Adrenal gland (tissue), 12 donors: ENCODE results near the gene ADAMTSL1. TPM values are rescaled to one million over a fixed set of nuclear protein-coding genes. Genes with fewer than 3 reads are reported as not detected.

ENCODE experiments used
- DNase-seq, 7 donors: peaks; one replicate each; pipeline ENCODE4 v3.0.0-alpha.2; 2019 to 2020
- H3K27ac ChIP-seq, 5 donors: fragments of 200-600 bp; sonication (generic) in 4 of 5; 1 replicate in 3 of 5; 2 replicates in 2 of 5; pipeline versions ENCODE4 v1.5.1 to v1.8.0; 2016 to 2020; ENCODE audit warnings: mild to moderate bottlenecking in 1 of 5
- H3K27me3 ChIP-seq: fragments of 200-600 bp; 2 replicates; pipeline ENCODE4 v1.8.0; 2021
- H3K36me3 ChIP-seq, 2 donors: fragments of 200-600 bp; replicated peaks in 1 of 2; 1 replicate in 1 of 2; 2 replicates in 1 of 2; pipeline versions ENCODE4 v1.5.1 to v1.8.0; 2018 to 2022
- H3K4me1 ChIP-seq, 2 donors: fragments of 200-600 bp; replicated peaks in 1 of 2; 1 replicate in 1 of 2; 2 replicates in 1 of 2; pipeline versions ENCODE4 v1.5.1 to v1.8.0; 2018 to 2021
- H3K4me3 ChIP-seq, 4 donors: fragments of 200-600 bp; sonication (generic) in 3 of 4; one replicate each; pipeline ENCODE4 v1.5.1; 2016 to 2018
- H3K9me3 ChIP-seq, 3 donors: fragments of 200-600 bp; sonication (generic) in 1 of 3; replicated peaks in 1 of 3; 1 replicate in 2 of 3; 2 replicates in 1 of 3; pipeline versions ENCODE4 v1.5.1 to v1.8.0; 2016 to 2021
- CTCF ChIP-seq, 6 experiments: fragments of 450-650 bp in 4 of 6; fragments of 200-600 bp in 2 of 6; sonication (generic) in 1 of 6; IDR thresholded peaks; 1 replicate in 5 of 6; 2 replicates in 1 of 6; pipeline versions ENCODE4 v1.5.1 to v1.8.0; 2016 to 2021; ENCODE audit warnings: antibody characterized with exemption in 6 of 6, mild to moderate bottlenecking in 2 of 6, moderate library complexity in 1 of 6
- POLR2A ChIP-seq, 2 donors: fragments of 450-650 bp; IDR thresholded peaks; one replicate each; pipeline ENCODE4 v1.6.1; 2017; ENCODE audit warnings: antibody characterized with exemption in 2 of 2, mild to moderate bottlenecking in 2 of 2, moderate library complexity in 1 of 2
- WGBS, 4 donors: extraction: QIAGEN DNeasy Blood & Tissue Kit in 2 of 4; methylation state at CpG; one replicate each; pipeline versions ENCODE4 v1.1.5 to v1.1.7; 2013 to 2017; 5-methylcytosine and 5-hydroxymethylcytosine counted together
- intact Hi-C, 2 donors: fragments of 100-400 bp; cut with DNase I; formaldehyde crosslinking; loops; one replicate each; pipeline versions ENCODE4 v1.14.1 to v1.15.0; 2022 to 2023
- polyA plus RNA-seq, 3 donors: library from polyadenylated mRNA; stranded (reverse); fragments of 200-250 nt in 2 of 3; fragments of 350-450 nt in 1 of 3; fragmentation: Illumina TruSeq in 1 of 3; extraction: RNeasy Lipid Tissue Mini Kit (QIAGEN cat#74804) in 1 of 3; gene quantifications; one replicate each; pipeline ENCODE4 v1.2.3, GENCODE V29; 2013 to 2014
- total RNA-seq, 9 donors: library from RNA; depleted of rRNA in 4 of 9; stranded (reverse); fragments of >200 nt in 4 of 9; fragments of 120-200 nt in 1 of 9; fragmentation: NEBNext Ultra II Directional in 1 of 9; extraction: Animal tissue kit (Norgen Biotek cat#: 25700) in 1 of 9; gene quantifications; one replicate each; pipeline versions ENCODE4 v1.1.0 to v1.2.4, GENCODE V29; 2013 to 2023
- donor health status: healthy with polysubstance abuse.
- donor health status: Bipolar disorder and iron deficiency.
- donor health status: DM: yes; HTN: yes; CAD: no.
- donor health status: DM: no; HTN: no; CAD: no.
- donor health status: DM: no; HTN: no; CAD: no.
- donor health status: DM: yes; HTN: yes; CAD: no.

Gene ADAMTSL1
- total and polyA plus RNA-seq, 12 donors = 4.9 to 38.1 (median 20.6) TPM

DNA sequence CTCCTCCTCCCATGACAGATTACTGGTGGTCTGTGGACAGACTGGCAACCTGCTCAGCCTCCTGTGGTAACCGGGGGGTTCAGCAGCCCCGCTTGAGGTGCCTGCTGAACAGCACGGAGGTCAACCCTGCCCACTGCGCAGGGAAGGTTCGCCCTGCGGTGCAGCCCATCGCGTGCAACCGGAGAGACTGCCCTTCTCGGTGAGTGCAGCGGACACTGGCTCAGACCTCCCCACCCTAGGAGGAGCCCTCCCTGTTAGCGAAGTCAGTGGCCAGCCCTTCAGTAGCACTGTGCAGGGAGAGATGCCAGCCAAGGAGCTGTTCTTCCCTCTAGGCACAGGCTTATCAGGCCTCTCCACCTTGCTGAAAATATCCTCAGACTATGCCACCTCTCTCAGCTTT lies 415.6 kb downstream of the ADAMTSL1 start:
- peak overlapping the region in 2 of 5 donors; percentile 38 to 45 for H3K27ac ChIP-seq
- no peak for DNase-seq
- intact Hi-C loops = no loop called here
- 80 to 96% (median 92%) methylated on average over 1 to 12 of the region's 12 CpGs for WGBS, 4 donors
- H3K27me3 ChIP-seq = no peaks in the 10 kb centered on the region
- no peak overlapping the region for H3K4me3 ChIP-seq
- peaks cover 0 to 14% of the 10 kb centered on the region in 2 donors for H3K4me1 ChIP-seq
- TF ChIP-seq CTCF (IDR thresholded peaks at IDR 0.05) = no peak
- no peak for TF ChIP-seq POLR2A (IDR thresholded peaks at IDR 0.05)
- H3K36me3 ChIP-seq = no peaks in the 10 kb centered on the region
- no peaks in the 10 kb centered on the region for H3K9me3 ChIP-seq

DNA sequence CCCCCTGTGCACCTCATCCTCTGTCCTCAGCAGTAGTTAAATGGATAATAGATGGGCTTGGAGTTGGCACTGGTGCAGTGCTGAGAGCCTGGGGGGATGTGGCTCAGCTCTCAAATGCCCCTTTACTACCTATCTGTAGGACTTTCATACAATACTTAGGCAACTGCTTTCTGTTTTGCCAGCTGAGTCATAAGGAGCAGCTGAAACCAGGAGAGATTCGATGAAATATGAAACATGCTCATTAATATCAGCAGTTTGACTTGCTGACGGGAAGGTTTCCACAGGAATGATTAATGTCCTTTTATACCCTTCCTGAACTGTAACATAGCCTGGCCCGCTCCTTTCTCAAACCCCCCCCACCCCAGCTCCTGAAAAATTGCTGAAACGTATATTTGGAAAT lies 416.4 kb downstream of the ADAMTSL1 start:
- intact Hi-C loops = no loop called here
- TF ChIP-seq POLR2A (IDR thresholded peaks at IDR 0.05) (no peak), CTCF (IDR thresholded peaks at IDR 0.05) (no peak)
- no peak overlapping the region for H3K4me3 ChIP-seq
- H3K27me3 ChIP-seq = no peaks in the 10 kb centered on the region
- H3K27ac ChIP-seq = peak overlapping the region in 3 of 5 donors; percentile 17 to 45 (median 38)
- H3K36me3 ChIP-seq = no peaks in the 10 kb centered on the region
- WGBS, 4 donors = 19 to 37% (median 30%) methylated on average over 4 of the region's 4 CpGs
- H3K9me3 ChIP-seq = no peaks in the 10 kb centered on the region
- H3K4me1 ChIP-seq = peaks cover 0 to 14% of the 10 kb centered on the region in 2 donors
- peak in 3 of 7 donors; percentile 27 to 42 (median 34) for DNase-seq

- WGBS, 4 donors = 71 to 92% (median 90%) methylated on average over 1 to 5 of the region's 5 CpGs
- Histone ChIP-seq H3K27ac (no peak overlapping the region), H3K4me3 (no peak overlapping the region), H3K9me3 (no peaks in the 10 kb centered on the region), H3K36me3 (no peaks in the 10 kb centered on the region), H3K4me1 (peaks cover 0 to 14% of the 10 kb centered on the region in 2 donors), H3K27me3 (no peaks in the 10 kb centered on the region)
- TF ChIP-seq CTCF (IDR thresholded peaks at IDR 0.05) (no peak), POLR2A (IDR thresholded peaks at IDR 0.05) (no peak)
- intact Hi-C loops = no loop called here
- no peak for DNase-seq
These were observed 418.2 kb downstream of the ADAMTSL1 start for GRCh38 chr9:18891946-18892670.

DNA sequence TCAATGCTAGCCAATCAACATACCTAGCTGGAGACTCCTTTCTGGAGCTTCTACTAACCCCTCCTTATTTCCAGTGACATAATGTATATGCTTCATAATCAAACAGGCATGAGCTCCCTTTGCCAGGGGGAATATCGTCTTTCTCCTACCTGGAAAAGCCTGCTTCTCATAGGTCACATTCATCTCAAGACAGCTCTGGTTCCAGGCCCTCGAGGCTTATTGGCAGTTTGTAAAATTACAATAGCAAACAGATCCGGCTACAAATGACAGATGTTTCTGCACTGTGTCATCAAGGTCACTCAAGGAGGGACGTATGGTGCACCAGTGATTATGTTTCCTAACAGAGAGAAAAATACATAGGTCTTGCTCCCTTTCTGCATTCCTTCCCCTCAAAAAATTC lies 419.1 kb downstream of the ADAMTSL1 start:
- Histone ChIP-seq H3K36me3 (no peaks in the 10 kb centered on the region), H3K27me3 (no peaks in the 10 kb centered on the region), H3K4me3 (no peak overlapping the region), H3K9me3 (no peaks in the 10 kb centered on the region), H3K27ac (no peak overlapping the region), H3K4me1 (peaks cover 0 to 14% of the 10 kb centered on the region in 2 donors)
- TF ChIP-seq CTCF (IDR thresholded peaks at IDR 0.05) = no peak
- TF ChIP-seq POLR2A (IDR thresholded peaks at IDR 0.05) = no peak
- DNase-seq = no peak
- WGBS, 4 donors = 30 to 44% (median 41%) methylated on average over 4 of the region's 4 CpGs
- intact Hi-C loops = no loop called here
